Mammary epithelial cell (primary cell): Measurements from ENCODE around the gene ASB2.

ENCODE experiments used
- EZH2 ChIP-seq: IDR thresholded peaks from 2 replicates; pipeline ENCODE4 v1.6.1; 2012; ENCODE audit warnings: low read length, inconsistent platforms, borderline replicate concordance
- TF ChIP-seq, protein P1 (sequence below), 2 donors: IDR thresholded peaks in 1 of 2; conservative IDR thresholded peaks in 1 of 2; 2 replicates each; pipeline ENCODE4 v1.5.1; 2011 to 2012; ENCODE audit warnings: inconsistent platforms in 2 of 2, low read length in 2 of 2, mild to moderate bottlenecking in 2 of 2, control low read depth in 1 of 2, low read depth in 1 of 2; ENCODE audit not compliant: insufficient read depth in 1 of 2; ENCODE audit errors: extremely low read depth in 1 of 2

DNA sequence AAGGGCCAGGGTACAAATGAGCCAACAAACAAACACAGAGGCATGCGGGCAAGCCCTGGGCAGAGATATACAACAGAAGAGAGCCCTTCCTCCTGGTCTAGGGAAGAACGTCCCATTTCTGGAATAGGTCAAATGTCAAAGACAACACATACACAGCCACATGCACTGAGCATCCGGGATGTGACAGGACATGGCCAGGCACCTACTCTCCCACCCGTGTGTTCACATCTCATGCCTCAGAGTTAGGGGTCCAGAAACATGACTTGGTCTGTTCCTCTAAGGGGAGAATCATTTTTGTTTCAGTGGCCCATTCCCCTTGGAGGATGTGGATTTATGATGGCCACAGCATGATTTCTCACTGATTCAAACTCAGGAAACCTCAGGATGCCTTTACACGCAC, 801 bp upstream of the ASB2 start:
- TF ChIP-seq, protein P1, sequence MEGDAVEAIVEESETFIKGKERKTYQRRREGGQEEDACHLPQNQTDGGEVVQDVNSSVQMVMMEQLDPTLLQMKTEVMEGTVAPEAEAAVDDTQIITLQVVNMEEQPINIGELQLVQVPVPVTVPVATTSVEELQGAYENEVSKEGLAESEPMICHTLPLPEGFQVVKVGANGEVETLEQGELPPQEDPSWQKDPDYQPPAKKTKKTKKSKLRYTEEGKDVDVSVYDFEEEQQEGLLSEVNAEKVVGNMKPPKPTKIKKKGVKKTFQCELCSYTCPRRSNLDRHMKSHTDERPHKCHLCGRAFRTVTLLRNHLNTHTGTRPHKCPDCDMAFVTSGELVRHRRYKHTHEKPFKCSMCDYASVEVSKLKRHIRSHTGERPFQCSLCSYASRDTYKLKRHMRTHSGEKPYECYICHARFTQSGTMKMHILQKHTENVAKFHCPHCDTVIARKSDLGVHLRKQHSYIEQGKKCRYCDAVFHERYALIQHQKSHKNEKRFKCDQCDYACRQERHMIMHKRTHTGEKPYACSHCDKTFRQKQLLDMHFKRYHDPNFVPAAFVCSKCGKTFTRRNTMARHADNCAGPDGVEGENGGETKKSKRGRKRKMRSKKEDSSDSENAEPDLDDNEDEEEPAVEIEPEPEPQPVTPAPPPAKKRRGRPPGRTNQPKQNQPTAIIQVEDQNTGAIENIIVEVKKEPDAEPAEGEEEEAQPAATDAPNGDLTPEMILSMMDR (conservative IDR thresholded peaks at IDR 0.05 in 1 of 2, IDR thresholded peaks at IDR 0.05 in 1 of 2; ENCODE audit: extremely low read depth in 1 of 2, insufficient read depth in 1 of 2, low read depth in 1 of 2, low read length in 2 of 2), result no peak
- TF ChIP-seq EZH2, result no peak
